GM23338 (cell line): ENCODE data around the gene IDNK. TPM values are rescaled to one million over a fixed set of nuclear protein-coding genes. Genes with fewer than 3 reads are reported as not detected.

Source experiments
- ATAC-seq: fragments of 200-7000 bp; cut with Tn5 transposase; 3 replicates; pipeline ENCODE4 v1.9.1; 2020
- DNase-seq: peaks from one replicate; pipeline ENCODE4 v3.0.0-alpha.2; 2015; ENCODE audit warnings: low spot score
- H2AFZ ChIP-seq: fragments of 200-600 bp; sonication (generic); 2 replicates; pipeline ENCODE4 v1.8.0; 2016; ENCODE audit warnings: antibody characterized with exemption, mild to moderate bottlenecking, moderate library complexity
- H3F3A ChIP-seq: fragments of 200-600 bp; sonication (generic); replicated peaks from 2 replicates; pipeline ENCODE4 v1.8.0; 2017; ENCODE audit warnings: antibody characterized with exemption, mixed run types, low read depth
- H3K27ac ChIP-seq: fragments of 200-600 bp; sonication (generic); 2 replicates; pipeline ENCODE4 v1.6.1; 2016; ENCODE audit warnings: low read depth
- H3K27me3 ChIP-seq: fragments of 200-600 bp; sonication (generic); 2 replicates; pipeline ENCODE4 v1.8.0; 2016; ENCODE audit warnings: mild to moderate bottlenecking, mixed run types, moderate library complexity; ENCODE audit not compliant: insufficient read depth
- H3K36me3 ChIP-seq: fragments of 200-600 bp; sonication (generic); 2 replicates; pipeline ENCODE4 v1.8.0; 2016; ENCODE audit warnings: mild to moderate bottlenecking; ENCODE audit not compliant: insufficient read depth
- H3K4me1 ChIP-seq: fragments of 200-600 bp; sonication (generic); 2 replicates; pipeline ENCODE4 v1.8.0; 2016; ENCODE audit warnings: mild to moderate bottlenecking, moderate library complexity; ENCODE audit not compliant: insufficient read depth
- H3K4me2 ChIP-seq: fragments of 200-600 bp; sonication (generic); 2 replicates; pipeline ENCODE4 v1.7.1; 2017; ENCODE audit warnings: mixed run types
- H3K4me3 ChIP-seq: fragments of 200-600 bp; sonication (generic); 2 replicates; pipeline ENCODE4 v1.6.1; 2016; ENCODE audit warnings: mixed run types
- H3K79me2 ChIP-seq: fragments of 200-600 bp; sonication (generic); replicated peaks from 2 replicates; pipeline ENCODE4 v1.8.0; 2017; ENCODE audit warnings: mild to moderate bottlenecking; ENCODE audit not compliant: insufficient read depth
- H3K9me2 ChIP-seq: fragments of 200-600 bp; sonication (generic); 2 replicates; pipeline ENCODE4 v1.8.0; 2017; ENCODE audit not compliant: insufficient read depth
- H4K20me1 ChIP-seq: fragments of 200-600 bp; sonication (generic); replicated peaks from 2 replicates; pipeline ENCODE4 v1.8.0; 2017; ENCODE audit warnings: mild to moderate bottlenecking; ENCODE audit not compliant: insufficient read depth
- H3K27ac Mint-ChIP-seq: 2 replicates; pipeline ENCODE4 v1.8.0; 2020; ENCODE audit warnings: inconsistent platforms, mild to moderate bottlenecking, moderate library complexity, mixed read lengths
- H3K27me3 Mint-ChIP-seq: 3 replicates; pipeline ENCODE4 v1.8.0; 2022; ENCODE audit warnings: low read depth, mild to moderate bottlenecking, moderate library complexity, mixed read lengths, inconsistent platforms; ENCODE audit not compliant: insufficient read depth, poor library complexity
- H3K36me3 Mint-ChIP-seq: 3 replicates; pipeline ENCODE4 v1.8.0; 2021; ENCODE audit warnings: low read depth, mild to moderate bottlenecking, inconsistent platforms, moderate library complexity, mixed read lengths
- H3K4me1 Mint-ChIP-seq: 3 replicates; pipeline ENCODE4 v1.8.0; 2020; ENCODE audit warnings: mild to moderate bottlenecking, inconsistent platforms, mixed read lengths
- H3K4me3 Mint-ChIP-seq: 3 replicates; pipeline ENCODE4 v1.8.0; 2021; ENCODE audit warnings: moderate library complexity, mild to moderate bottlenecking, inconsistent platforms, mixed read lengths
- H3K9me3 Mint-ChIP-seq: 3 replicates; pipeline ENCODE4 v1.8.0; 2020; ENCODE audit warnings: moderate library complexity, mild to moderate bottlenecking, inconsistent platforms, mixed read lengths
- CREB1 ChIP-seq: fragments of 250-450 bp; sonication (Bioruptor Pico); IDR thresholded peaks from 2 replicates; pipeline ENCODE4 v1.5.0; 2020; ENCODE audit warnings: low read depth, mild to moderate bottlenecking, moderate library complexity
- CTCF ChIP-seq, 2 experiments: fragments of 200-600 bp in 1 of 2; sonication (generic) in 1 of 2; conservative IDR thresholded peaks; 2 replicates each; pipeline versions ENCODE4 v1.5.1 to v1.6.1; 2016 to 2017; ENCODE audit warnings: antibody characterized with exemption in 2 of 2, low read depth in 2 of 2, mild to moderate bottlenecking in 2 of 2, moderate library complexity in 1 of 2
- ETS1 ChIP-seq: IDR thresholded peaks from 2 replicates; pipeline ENCODE4 v1.6.1; 2016; ENCODE audit warnings: antibody characterized with exemption
- EZH2 ChIP-seq: fragments of 200-600 bp; sonication (generic); IDR thresholded peaks from one replicate; pipeline ENCODE4 v1.8.0; 2017; ENCODE audit warnings: antibody characterized with exemption, mild to moderate bottlenecking, low read depth; ENCODE audit not compliant: unreplicated experiment
- EZH2phosphoT487 ChIP-seq: fragments of 200-600 bp; sonication (generic); IDR thresholded peaks from one replicate; pipeline ENCODE4 v1.8.1; 2018; ENCODE audit warnings: antibody characterized with exemption; ENCODE audit not compliant: unreplicated experiment
- JUNB ChIP-seq: IDR thresholded peaks from one replicate; pipeline ENCODE4 v1.6.1; 2016; ENCODE audit warnings: antibody characterized with exemption; ENCODE audit not compliant: unreplicated experiment
- NANOG ChIP-seq: IDR thresholded peaks from 2 replicates; pipeline ENCODE4 v1.6.1; 2016; ENCODE audit warnings: antibody characterized with exemption, borderline replicate concordance
- POLR2AphosphoS5 ChIP-seq: IDR thresholded peaks from 2 replicates; pipeline ENCODE4 v1.6.1; 2016; ENCODE audit warnings: antibody characterized with exemption, low read depth
- REST ChIP-seq: IDR thresholded peaks from one replicate; pipeline ENCODE4 v1.6.1; 2018; ENCODE audit warnings: antibody characterized with exemption; ENCODE audit not compliant: unreplicated experiment
- STAT1 ChIP-seq: IDR thresholded peaks from one replicate; pipeline ENCODE4 v1.6.1; 2016; ENCODE audit warnings: antibody characterized with exemption; ENCODE audit not compliant: unreplicated experiment
- ZNF331 ChIP-seq: fragments of 250-450 bp; sonication (Bioruptor Pico); IDR thresholded peaks from 2 replicates; pipeline ENCODE4 v1.5.0; 2020; ENCODE audit warnings: low read depth, mild to moderate bottlenecking, moderate library complexity
- ZNF462 ChIP-seq: fragments of 250-450 bp; sonication (Bioruptor Pico); IDR thresholded peaks from 2 replicates; pipeline ENCODE4 v1.5.0; 2020; ENCODE audit warnings: mild to moderate bottlenecking, moderate library complexity
- polyA plus RNA-seq: library from polyadenylated mRNA; unstranded; fragments of >200 nt; fragmentation: Nextera tagmentation; extraction: Ambion mirVana; gene quantifications from 2 replicates; pipeline ENCODE4 v1.2.1, GENCODE V29; 2016
- total RNA-seq: library from RNA; depleted of rRNA; stranded (reverse); fragments of >200 nt; shearing (Covaris generic); gene quantifications from 2 replicates; pipeline ENCODE4 v1.2.3, GENCODE V29; 2014

Gene IDNK
- total and polyA plus RNA-seq, 2 experiments from 2014 or later: 0.21 to 0.94 TPM

- Histone ChIP-seq H3F3A (no peaks in the 10 kb centered on the region), H3K36me3 (peaks cover 38% of the 10 kb centered on the region; the same call in 1 of the 2 replicates), H3K79me2 (peaks cover 82% of the 10 kb centered on the region), H3K4me3 (no peak overlapping the region), H3K9me2 (no peaks in the 10 kb centered on the region), H2AFZ (no peak overlapping the region), H3K27me3 (no peaks in the 10 kb centered on the region), H3K4me2 (no peak overlapping the region), H3K27ac (no peak overlapping the region), H3K4me1 (0 out of 2 replicates have a peak, but pooled peaks cover 7% of the 10 kb centered on the region), H4K20me1 (peaks cover 27% of the 10 kb centered on the region)
- peaks cover 13% of the 10 kb centered on the region for H3K4me1 Mint-ChIP-seq
- H3K27ac Mint-ChIP-seq: no peak overlapping the region
- H3K27me3 Mint-ChIP-seq: peaks cover 2% of the 10 kb centered on the region
- no peak for ATAC-seq
- no peak for TF ChIP-seq ZNF462 (CRISPR knock-in tag)
- no peak for TF ChIP-seq CTCF (conservative IDR thresholded peaks at IDR 0.05; ENCODE audit: low read depth in 2 of 2)
- no peak for TF ChIP-seq JUNB
- TF ChIP-seq STAT1: no peak
- TF ChIP-seq ZNF331: no peak
- no peak for TF ChIP-seq NANOG
- TF ChIP-seq CREB1: no peak
- TF ChIP-seq EZH2phosphoT487: no peak
- TF ChIP-seq REST: no peak
- TF ChIP-seq POLR2AphosphoS5: no peak
- no peak for TF ChIP-seq EZH2
- TF ChIP-seq ETS1: no peak
- DNase-seq: no peak
- peaks cover 71% of the 10 kb centered on the region for H3K36me3 Mint-ChIP-seq
- H3K9me3 Mint-ChIP-seq: no peaks in the 10 kb centered on the region; the same call in 2 of the 3 replicates
- no peak overlapping the region for H3K4me3 Mint-ChIP-seq
Measured at GRCh38 chr9:83677596-83677995, 54.7 kb downstream of the IDNK start.
